Tibial nerve (tissue), 4 donors: ENCODE data around the gene CACNA1G.

ENCODE experiments used
- CTCF ChIP-seq, 5 experiments: fragments of 200-600 bp in 3 of 5; fragments of 450-650 bp in 2 of 5; sonication (generic) in 3 of 5; IDR thresholded peaks; one replicate each; pipeline ENCODE4 v1.5.1; 2016 to 2019; ENCODE audit warnings: antibody characterized with exemption in 5 of 5, mild to moderate bottlenecking in 3 of 5, moderate library complexity in 2 of 5
- EP300 ChIP-seq, 2 donors: sonication (generic); formaldehyde crosslinking; IDR thresholded peaks; one replicate each; pipeline ENCODE4 v1.6.1; 2017; ENCODE audit warnings: antibody characterized with exemption in 2 of 2, mild to moderate bottlenecking in 1 of 2
- POLR2A ChIP-seq, 2 donors: fragments of 450-650 bp; IDR thresholded peaks; one replicate each; pipeline ENCODE4 v1.6.1; 2017; ENCODE audit warnings: antibody characterized with exemption in 2 of 2, mild to moderate bottlenecking in 2 of 2, moderate library complexity in 2 of 2

GRCh38 chr17:50549256-50549941, 11.1 kb upstream of the CACNA1G start:
- TF ChIP-seq CTCF (IDR thresholded peaks at IDR 0.05) (no peak), POLR2A (IDR thresholded peaks at IDR 0.05) (no peak), EP300 (IDR thresholded peaks at IDR 0.05) (no peak)
